K562 (cell line): ENCODE measurements around the gene MIDN. TPM values are rescaled to one million over a fixed set of nuclear protein-coding genes. Genes with fewer than 3 reads are reported as not detected.

Experiments used
- FIP1L1 ChIP-seq: fragments of 200-400 bp; formaldehyde crosslinking; IDR thresholded peaks from 2 replicates; pipeline ENCODE4 v1.6.1; 2018; ENCODE audit warnings: mild to moderate bottlenecking, low read depth, low read length; ENCODE audit not compliant: poor library complexity, severe bottlenecking
- GABPB2 ChIP-seq: fragments of 250-450 bp; sonication (Bioruptor Pico); conservative IDR thresholded peaks from 2 replicates; pipeline ENCODE4 v1.5.1; 2021; ENCODE audit warnings: mild to moderate bottlenecking
- GMEB1 ChIP-seq: fragments of 250-450 bp; sonication (Bioruptor Pico); IDR thresholded peaks from 2 replicates; pipeline ENCODE4 v1.4.0; 2020; ENCODE audit warnings: mild to moderate bottlenecking
- HES1 ChIP-seq: fragments of 450-650 bp; IDR thresholded peaks from 2 replicates; pipeline ENCODE4 v1.6.1; 2016; ENCODE audit warnings: low read depth, mild to moderate bottlenecking, moderate library complexity
- ILF3 ChIP-seq: fragments of 450-650 bp; IDR thresholded peaks from 2 replicates; pipeline ENCODE4 v1.6.1; 2018; ENCODE audit warnings: antibody characterized with exemption, mild to moderate bottlenecking, moderate library complexity, borderline replicate concordance
- MCM3 ChIP-seq: fragments of 450-650 bp; IDR thresholded peaks from 2 replicates; pipeline ENCODE4 v1.6.1; 2016
- PTRF ChIP-seq: fragments of 450-650 bp; IDR thresholded peaks from 2 replicates; pipeline ENCODE4 v1.6.1; 2016; ENCODE audit warnings: mild to moderate bottlenecking, missing genetic modification characterization, missing compliant biosample characterization
- RERE ChIP-seq: sonication (generic); formaldehyde crosslinking; IDR thresholded peaks from 2 replicates; pipeline ENCODE4 v1.8.0; 2023; ENCODE audit warnings: missing genetic modification reagents, mild to moderate bottlenecking, borderline replicate concordance
- RUNX1 ChIP-seq: sonication (generic); IDR thresholded peaks from 2 replicates; pipeline ENCODE4 v1.6.1; 2016; ENCODE audit warnings: antibody characterized with exemption, low read depth
- SAFB2 ChIP-seq: fragments of 200-400 bp; formaldehyde crosslinking; IDR thresholded peaks from 2 replicates; pipeline ENCODE4 v1.6.1; 2018; ENCODE audit warnings: borderline replicate concordance, low read length, low read depth, moderate library complexity; ENCODE audit not compliant: severe bottlenecking
- SIRT6 ChIP-seq: IDR thresholded peaks from one replicate; pipeline ENCODE4 v1.6.1; 2012; ENCODE audit warnings: low read depth, mild to moderate bottlenecking, control low read depth, inconsistent platforms, low read length, moderate library complexity
- SMARCE1 ChIP-seq: fragments of 450-650 bp; IDR thresholded peaks from 2 replicates; pipeline ENCODE4 v1.7.1; 2016; ENCODE audit warnings: mild to moderate bottlenecking
- TAL1 ChIP-seq: fragments of 450-650 bp; IDR thresholded peaks from 2 replicates; pipeline ENCODE4 v1.6.1; 2016; ENCODE audit warnings: mild to moderate bottlenecking
- THAP12 ChIP-seq: fragments of 250-450 bp; sonication (Bioruptor Pico); IDR thresholded peaks from 2 replicates; pipeline ENCODE4 v1.9.0; 2021; ENCODE audit warnings: mild to moderate bottlenecking, inconsistent platforms
- TRIM24 ChIP-seq, 2 experiments: fragments of 450-650 bp; IDR thresholded peaks; 2 replicates each; pipeline ENCODE4 v1.6.1; 2016
- ZNF57 ChIP-seq: fragments of 450-650 bp; formaldehyde crosslinking; IDR thresholded peaks from 2 replicates; pipeline ENCODE4 v1.4.0; 2020; ENCODE audit warnings: mild to moderate bottlenecking, moderate library complexity
- ZNF584 ChIP-seq: fragments of 200-800 bp; sonication (Bioruptor generic); IDR thresholded peaks from 2 replicates; pipeline ENCODE4 v1.6.1; 2016; ENCODE audit warnings: low read depth, mild to moderate bottlenecking, missing genetic modification characterization, missing compliant biosample characterization
- polyA plus RNA-seq, 8 experiments: library from polyadenylated mRNA; depleted of rRNA in 4 of 8; stranded (reverse) in 5 of 8; unstranded in 3 of 8; fragments of >200 nt; fragmentation: Nextera tagmentation in 2 of 8; fragmentation: Illumina TruSeq in 1 of 8; extraction: Ambion mirVana in 2 of 8; extraction: Trizol in 1 of 8; gene quantifications; 2 replicates each; pipeline versions ENCODE4 v1.2.1 to v1.2.3, GENCODE V29; 2011 to 2014; ENCODE audit warnings: inconsistent platforms in 1 of 8, missing spikeins in 1 of 8
- total RNA-seq, 7 experiments: library from RNA; depleted of rRNA in 6 of 7; stranded (reverse); fragments of >200 nt in 6 of 7; fragmentation: Illumina TruSeq in 2 of 7; extraction: Trizol in 2 of 7; gene quantifications; 2 replicates each; pipeline versions ENCODE4 v1.2.1 to v1.2.3, GENCODE V29; 2011 to 2021; ENCODE audit warnings: low replicate concordance in 1 of 7

The MIDN gene
- total and polyA plus RNA-seq, 9 of the 15 experiments (the other 6 are each of a cell fraction or from before 2014, with no cell fraction given): 0.17 to 120 (median 10.1) TPM

GRCh38 chr19:1205114-1206099 lies 43.0 kb upstream of the MIDN start, which contains the start of gene STK11 (continued):
- TF ChIP-seq RERE (CRISPR knock-in tag) (no peak), MCM3 (no peak), ZNF57 (CRISPR knock-in tag) (no peak), THAP12 (CRISPR knock-in tag) (peak; percentile 92; the same call in 1 of the 2 replicates), SIRT6 (no peak), GMEB1 (CRISPR knock-in tag) (peak; percentile 96), SMARCE1 (no peak), RUNX1 (no peak), HES1 (no peak), ILF3 (no peak), PTRF (tag) (no peak; the same call in 1 of the 2 replicates), TRIM24 (IDR thresholded peaks at IDR 0.05) (no peak), FIP1L1 (peak; percentile 69), ZNF584 (no peak), SAFB2 (no peak), GABPB2 (CRISPR knock-in tag) (no peak), TAL1 (no peak)
